GM18951 (cell line): ENCODE data around the gene NHLH2.

Experiments used
- POLR2A ChIP-seq: IDR thresholded peaks from 4 replicates; pipeline ENCODE4 v1.6.1; 2011; ENCODE audit warnings: mild to moderate bottlenecking; ENCODE audit not compliant: insufficient read length, insufficient read depth; ENCODE audit errors: extremely low read depth
- in situ Hi-C: fragments of 300-500 bp; cut with MboI; formaldehyde crosslinking; loops from one replicate; pipeline ENCODE4 v1.12.0; 2022; ENCODE audit warnings: low sequenced_read_pairs, mixed read lengths, inconsistent platforms; ENCODE audit not compliant: unreplicated experiment

The NHLH2 gene

GRCh38 chr1:115829947-115830346 is 11.0 kb downstream of the NHLH2 start:
- in situ Hi-C loops, result no loop called here
- TF ChIP-seq POLR2A, result no peak

DNA sequence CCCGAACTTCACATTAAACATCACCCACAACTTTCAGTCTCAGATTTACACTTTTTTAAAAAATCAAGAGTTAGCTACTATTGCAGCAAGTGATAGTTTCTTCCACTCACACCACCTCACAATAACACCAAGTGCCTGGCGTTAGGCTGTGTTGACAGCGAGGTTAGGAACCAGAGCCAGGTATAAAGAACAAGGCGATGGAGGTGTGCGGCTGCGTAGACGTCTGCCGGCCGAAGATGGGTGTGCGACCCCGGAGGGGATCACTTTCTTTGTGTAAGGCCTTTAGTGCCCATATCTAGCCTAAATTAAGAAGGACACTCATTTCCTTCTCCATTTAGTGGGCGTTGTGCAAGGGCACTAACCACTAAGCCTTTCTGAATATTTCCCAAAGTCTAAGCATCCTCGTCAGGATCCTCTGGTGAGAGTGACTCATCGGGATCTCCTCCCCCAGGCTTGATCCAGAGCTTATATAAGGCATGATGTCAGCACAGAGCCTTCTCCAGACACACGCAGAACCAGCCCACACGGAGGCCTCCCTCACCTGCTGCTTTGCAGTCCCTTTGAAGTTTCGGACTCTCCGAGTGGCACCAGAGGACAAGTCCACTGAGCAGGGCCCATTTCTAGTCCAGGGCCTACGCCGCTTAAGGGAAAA is 11.8 kb downstream of the NHLH2 start:
- no peak for TF ChIP-seq POLR2A
- in situ Hi-C loops, result no loop called here

GRCh38 chr1:115828101-115829022 is 12.6 kb downstream of the NHLH2 start:
- in situ Hi-C loops, result no loop called here
- TF ChIP-seq POLR2A, result no peak

DNA sequence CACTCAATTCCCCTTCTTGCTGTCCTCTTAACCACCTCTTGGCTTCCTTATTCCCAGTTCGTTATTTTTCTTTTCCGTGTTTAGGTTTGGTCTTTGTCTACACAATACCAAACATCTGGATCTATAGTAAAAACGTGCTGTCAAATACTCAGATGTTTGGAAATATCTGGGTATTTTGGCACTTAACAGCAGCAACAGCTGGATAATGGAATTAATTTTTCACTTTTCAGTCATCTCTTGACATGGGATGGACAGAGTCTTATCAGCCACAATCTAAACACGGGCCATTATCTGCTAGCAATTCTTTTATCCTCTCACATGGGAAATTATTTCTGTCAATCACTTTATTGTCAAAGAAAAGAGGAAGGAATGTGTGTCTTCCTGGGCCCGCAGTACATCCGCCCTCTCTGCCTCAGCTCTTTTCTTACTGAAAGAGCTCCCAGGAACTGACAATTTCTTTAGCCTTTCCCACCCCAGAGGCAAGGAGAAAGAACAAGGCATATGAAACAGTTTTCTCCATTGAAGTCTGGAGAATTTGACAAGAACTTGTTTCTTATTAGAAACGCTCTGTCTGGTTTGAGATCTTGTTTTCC is 13.4 kb downstream of the NHLH2 start:
- in situ Hi-C loops, result no loop called here
- TF ChIP-seq POLR2A, result no peak

DNA sequence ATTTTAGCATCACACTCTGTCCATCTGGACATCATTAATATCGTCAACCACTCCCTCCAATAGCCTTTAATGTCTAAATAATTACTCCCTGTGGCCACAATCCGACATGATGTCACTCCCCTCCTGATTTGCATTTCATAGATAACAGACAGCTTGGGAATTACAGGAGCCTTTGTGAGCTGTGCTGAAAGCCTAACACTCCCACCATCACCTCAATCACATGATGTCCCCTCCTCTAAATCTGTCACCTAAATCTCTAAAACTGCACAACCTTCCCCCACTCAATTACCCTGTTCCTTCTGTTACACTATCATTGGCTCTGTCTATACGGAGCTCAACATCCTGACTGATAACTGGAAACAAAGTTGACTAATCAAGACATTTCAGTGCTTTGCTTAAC is 14.3 kb downstream of the NHLH2 start:
- in situ Hi-C loops, result no loop called here
- no peak for TF ChIP-seq POLR2A

GRCh38 chr1:115822117-115822516 is 18.8 kb downstream of the NHLH2 start:
- no peak for TF ChIP-seq POLR2A
- in situ Hi-C loops, result loop anchor here (25.0 kb wide), 1 partner anchor 165 kb away; the partner anchor contains the start of gene SLC22A15

GRCh38 chr1:115815694-115816093 is 25.2 kb downstream of the NHLH2 start:
- no peak for TF ChIP-seq POLR2A
- in situ Hi-C loops, result loop anchor here (25.0 kb wide), 1 partner anchor 172 kb away; the partner anchor contains the start of gene SLC22A15

- no peak for TF ChIP-seq POLR2A
Observed at GRCh38 chr1:115814685-115815398, 26.1 kb downstream of the NHLH2 start.

DNA sequence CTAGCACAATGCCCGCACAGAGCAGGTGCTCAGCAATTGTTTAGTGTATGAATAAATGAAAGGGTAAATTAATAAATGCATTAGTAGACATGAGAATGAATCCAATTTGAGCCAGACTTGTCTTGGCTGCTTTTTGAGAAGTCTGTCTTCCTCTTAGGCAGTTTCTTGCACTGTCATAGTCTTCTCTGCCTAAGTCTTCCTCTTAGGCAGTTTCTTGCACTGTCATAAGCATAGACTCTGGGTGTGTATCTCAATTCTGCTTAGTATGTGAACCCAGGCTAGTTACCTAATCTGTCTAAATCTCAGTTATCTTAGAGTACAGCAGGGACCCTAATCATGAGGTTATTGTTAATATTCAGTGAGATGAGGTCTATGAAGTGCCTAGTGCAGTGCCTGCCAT is 27.2 kb downstream of the NHLH2 start:
- in situ Hi-C loops, result loop anchor here (25.0 kb wide), 1 partner anchor 174 kb away; the partner anchor contains the start of gene SLC22A15
- no peak for TF ChIP-seq POLR2A

More at GRCh38 chr1:115814685-115815398, 26.1 kb downstream of the NHLH2 start:
- in situ Hi-C loops, result loop anchor here (25.0 kb wide), 1 partner anchor 172 kb away; the partner anchor contains the start of gene SLC22A15

DNA sequence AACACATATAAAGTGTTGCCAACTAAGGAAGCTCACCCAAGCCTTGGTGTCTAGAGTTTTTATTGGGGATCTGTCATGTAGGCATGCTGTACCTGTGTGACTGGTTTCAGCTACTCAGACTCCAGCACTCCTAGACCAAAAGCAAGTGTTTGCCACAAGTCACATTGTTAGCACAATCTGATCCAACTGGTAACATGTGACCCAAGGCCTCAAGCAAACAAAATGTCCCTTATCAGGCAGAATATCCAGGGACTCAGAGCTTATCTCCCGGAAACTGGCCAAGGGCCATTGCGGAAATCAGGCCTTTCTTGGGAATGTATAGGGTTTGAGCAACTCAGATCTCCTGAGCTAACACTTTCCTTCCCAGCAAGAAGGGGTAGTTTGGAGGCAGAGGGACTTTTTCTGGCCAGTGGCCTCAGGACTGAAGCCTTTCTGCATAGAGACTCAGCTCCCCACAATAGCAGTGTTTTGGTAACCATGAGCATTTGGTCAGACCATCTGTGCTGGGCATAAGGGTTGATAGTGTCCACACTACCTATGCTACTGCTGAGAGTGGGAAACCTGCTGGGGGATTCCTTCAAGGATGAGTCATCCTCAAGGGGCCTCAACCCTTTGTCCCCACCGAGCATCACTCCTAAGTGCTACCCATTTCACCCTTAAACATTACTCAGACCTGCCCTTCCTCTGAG is 29.6 kb downstream of the NHLH2 start:
- in situ Hi-C loops, result loop anchor here (25.0 kb wide), 1 partner anchor 176 kb away; the partner anchor contains the start of gene SLC22A15
- no peak for TF ChIP-seq POLR2A

DNA sequence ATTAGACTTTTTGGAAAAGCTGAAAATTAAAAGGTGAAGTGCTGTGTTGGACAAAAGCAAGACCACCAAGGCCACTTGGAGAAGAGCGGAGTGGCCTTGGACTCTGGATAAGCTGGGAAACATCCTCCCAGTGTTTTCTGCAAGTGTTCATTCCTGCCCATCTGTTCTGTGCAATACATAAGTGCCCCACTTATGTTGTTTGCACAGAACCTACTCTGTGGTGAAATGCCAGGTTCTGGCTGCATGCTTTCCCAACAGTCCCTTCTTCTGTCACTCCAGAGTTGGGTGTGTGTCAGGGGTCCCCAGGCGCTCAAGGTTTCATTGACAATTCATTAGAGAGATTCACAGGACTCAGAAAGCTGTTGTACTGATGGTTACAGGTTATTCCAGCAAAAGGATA is 30.3 kb downstream of the NHLH2 start:
- TF ChIP-seq POLR2A, result no peak
- in situ Hi-C loops, result loop anchor here (25.0 kb wide), 1 partner anchor 177 kb away; the partner anchor contains the start of gene SLC22A15

GRCh38 chr1:115809847-115810246 is 31.1 kb downstream of the NHLH2 start:
- TF ChIP-seq POLR2A, result no peak
- in situ Hi-C loops, result loop anchor here (25.0 kb wide), 1 partner anchor 177 kb away; the partner anchor contains the start of gene SLC22A15
